GM12892 (cell line): Measurements from ENCODE around the gene NPPA.

Source experiments
- POLR2A ChIP-seq: IDR thresholded peaks from 2 replicates; pipeline ENCODE4 v1.6.1; 2011; ENCODE audit warnings: low read depth, low read length, control low read depth
- POLR2AphosphoS5 ChIP-seq: IDR thresholded peaks from 2 replicates; pipeline ENCODE4 v1.6.1; 2011; ENCODE audit warnings: low read depth, low read length, control low read depth
- TAF1 ChIP-seq: IDR thresholded peaks from 2 replicates; pipeline ENCODE4 v1.6.1; 2011; ENCODE audit warnings: low read depth, mild to moderate bottlenecking, control low read depth, low read length, borderline replicate concordance

DNA sequence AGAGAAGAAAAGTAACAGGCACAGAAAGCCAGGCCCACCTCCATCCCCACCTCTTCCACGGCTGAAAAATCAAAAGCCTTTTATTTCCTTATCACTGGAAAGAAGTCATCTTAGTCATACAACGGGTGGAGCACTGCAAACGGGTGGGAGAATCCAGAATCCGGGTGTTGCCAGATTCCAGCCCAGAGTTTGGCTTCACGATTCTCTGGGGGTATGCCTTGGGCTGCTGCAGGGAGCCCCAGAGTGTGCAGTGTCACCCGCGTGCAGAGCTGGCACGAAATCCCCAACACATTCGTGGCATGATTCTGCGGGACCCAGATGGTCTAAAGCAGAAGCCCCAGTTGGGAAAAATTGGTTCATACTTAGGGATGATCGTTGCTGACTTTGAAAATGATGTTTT lies 2.6 kb upstream of the NPPA start:
- TF ChIP-seq POLR2AphosphoS5 (no peak), POLR2A (no peak), TAF1 (no peak)
